Caco-2 (cell line): ENCODE measurements around the gene PDE6C. TPM values are rescaled to one million over a fixed set of nuclear protein-coding genes. Genes with fewer than 3 reads are reported as not detected.

Source experiments
- BruUV-seq: library from RNA; stranded (reverse); fragments of 400-500 nt; replicated peaks from 2 replicates; lab custom pipeline; 2021; lab: Mats Ljungman, UMichigan
- CTCF ChIA-PET: fragments of 300-600 bp; sonication (Branson Sonifier 250); formaldehyde crosslinking; loops from one replicate; lab custom pipeline; 2022; ENCODE audit warnings: antibody characterized with exemption; lab: Charles Lee
- POLR2A ChIA-PET: fragments of 300-600 bp; sonication (Branson Sonifier 250); formaldehyde crosslinking; loops from one replicate; lab custom pipeline; 2022; ENCODE audit warnings: antibody characterized with exemption; lab: Charles Lee
- DNase-seq, 2 experiments: peaks; one replicate each; pipeline versions ENCODE4 v3.0.0 to v3.0.0-alpha.2; 2020 to 2022
- H3K27me3 ChIP-seq: replicated peaks from 2 replicates; pipeline ENCODE4 v1.6.0; 2011; ENCODE audit warnings: low read length; ENCODE audit not compliant: control insufficient read depth, insufficient read depth
- H3K36me3 ChIP-seq: 2 replicates; pipeline ENCODE4 v1.5.1; 2011; ENCODE audit warnings: low read length; ENCODE audit not compliant: control insufficient read depth, insufficient read depth
- H3K4me1 ChIP-seq: fragments of 250-450 bp; sonication (Bioruptor Pico); 2 replicates; pipeline ENCODE4 v1.5.1; 2020; ENCODE audit warnings: mild to moderate bottlenecking
- H3K4me3 ChIP-seq: 2 replicates; pipeline ENCODE4 v1.5.1; 2011; ENCODE audit warnings: low read depth, mild to moderate bottlenecking, control low read depth, low read length
- H3K9me3 ChIP-seq: fragments of 250-450 bp; sonication (Bioruptor Pico); 2 replicates; pipeline ENCODE4 v1.5.1; 2020; ENCODE audit warnings: mild to moderate bottlenecking, moderate library complexity
- H3K27ac Mint-ChIP-seq: one replicate; pipeline ENCODE4 v1.8.0; 2022; ENCODE audit warnings: mixed read lengths; ENCODE audit not compliant: unreplicated experiment
- H3K27me3 Mint-ChIP-seq: one replicate; pipeline ENCODE4 v1.8.0; 2022; ENCODE audit warnings: mixed read lengths; ENCODE audit not compliant: insufficient read depth, unreplicated experiment
- H3K36me3 Mint-ChIP-seq: one replicate; pipeline ENCODE4 v1.8.0; 2022; ENCODE audit warnings: mild to moderate bottlenecking, mixed read lengths; ENCODE audit not compliant: insufficient read depth, unreplicated experiment
- H3K4me1 Mint-ChIP-seq: one replicate; pipeline ENCODE4 v1.8.0; 2022; ENCODE audit warnings: low read depth, mixed read lengths; ENCODE audit not compliant: unreplicated experiment
- H3K4me3 Mint-ChIP-seq: one replicate; pipeline ENCODE4 v1.8.0; 2022; ENCODE audit warnings: mild to moderate bottlenecking, moderate library complexity, mixed read lengths; ENCODE audit not compliant: unreplicated experiment
- H3K9me3 Mint-ChIP-seq: one replicate; pipeline ENCODE4 v1.8.0; 2022; ENCODE audit warnings: mixed read lengths; ENCODE audit not compliant: unreplicated experiment
- intact Hi-C: fragments of 100-400 bp; cut with micrococcal nuclease; formaldehyde crosslinking; loops from one replicate; pipeline ENCODE4 v1.10.0; 2022; ENCODE audit not compliant: unreplicated experiment
- total RNA-seq: library from RNA; stranded (reverse); gene quantifications from 2 replicates; pipeline ENCODE4 v1.2.3, GENCODE V29; 2022
- TF ChIP-seq, protein P1 (sequence below), 2 experiments: fragments of 200-600 bp in 1 of 2; IDR thresholded peaks; 1 replicate in 1 of 2; 2 replicates in 1 of 2; pipeline versions ENCODE4 v1.5.1 to v1.8.0; 2011 to 2022; ENCODE audit warnings: antibody characterized with exemption in 1 of 2, control low read depth in 1 of 2, inconsistent platforms in 1 of 2, low read depth in 1 of 2, low read length in 1 of 2, mild to moderate bottlenecking in 1 of 2, moderate library complexity in 1 of 2; ENCODE audit not compliant: insufficient read depth in 1 of 2, severe bottlenecking in 1 of 2, unreplicated experiment in 1 of 2

PDE6C gene
- total RNA-seq, 1 experiment from 2014 or later, result not detected

DNA sequence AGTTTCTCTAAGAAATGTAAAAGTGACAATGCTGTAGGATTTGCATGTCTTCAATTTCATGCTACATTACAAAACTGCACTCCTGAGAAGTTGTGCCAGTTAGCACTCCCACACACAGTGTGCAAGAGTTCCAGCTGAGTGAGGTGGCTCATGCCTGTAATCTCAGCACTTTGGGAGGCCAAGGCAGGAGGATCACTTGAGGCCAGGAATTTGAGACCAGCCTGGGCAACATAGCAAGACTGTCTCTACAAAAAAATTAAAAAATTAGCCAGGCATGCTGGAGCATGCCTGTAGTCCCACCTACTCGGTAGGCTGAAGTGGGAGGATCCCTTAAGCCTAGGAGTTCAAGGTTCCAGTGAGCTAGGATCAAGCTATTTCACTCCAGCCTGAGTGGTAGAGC lies 45.4 kb downstream of the PDE6C start:
- TF ChIP-seq, protein P1, sequence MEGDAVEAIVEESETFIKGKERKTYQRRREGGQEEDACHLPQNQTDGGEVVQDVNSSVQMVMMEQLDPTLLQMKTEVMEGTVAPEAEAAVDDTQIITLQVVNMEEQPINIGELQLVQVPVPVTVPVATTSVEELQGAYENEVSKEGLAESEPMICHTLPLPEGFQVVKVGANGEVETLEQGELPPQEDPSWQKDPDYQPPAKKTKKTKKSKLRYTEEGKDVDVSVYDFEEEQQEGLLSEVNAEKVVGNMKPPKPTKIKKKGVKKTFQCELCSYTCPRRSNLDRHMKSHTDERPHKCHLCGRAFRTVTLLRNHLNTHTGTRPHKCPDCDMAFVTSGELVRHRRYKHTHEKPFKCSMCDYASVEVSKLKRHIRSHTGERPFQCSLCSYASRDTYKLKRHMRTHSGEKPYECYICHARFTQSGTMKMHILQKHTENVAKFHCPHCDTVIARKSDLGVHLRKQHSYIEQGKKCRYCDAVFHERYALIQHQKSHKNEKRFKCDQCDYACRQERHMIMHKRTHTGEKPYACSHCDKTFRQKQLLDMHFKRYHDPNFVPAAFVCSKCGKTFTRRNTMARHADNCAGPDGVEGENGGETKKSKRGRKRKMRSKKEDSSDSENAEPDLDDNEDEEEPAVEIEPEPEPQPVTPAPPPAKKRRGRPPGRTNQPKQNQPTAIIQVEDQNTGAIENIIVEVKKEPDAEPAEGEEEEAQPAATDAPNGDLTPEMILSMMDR (IDR thresholded peaks at IDR 0.05; ENCODE audit: insufficient read depth in 1 of 2, low read depth in 1 of 2, low read length in 1 of 2, severe bottlenecking in 1 of 2, unreplicated experiment in 1 of 2), result no peak
- H3K36me3 ChIP-seq, result no peaks in the 10 kb centered on the region
- H3K4me3 ChIP-seq, result no peak overlapping the region
- H3K4me1 ChIP-seq, result no peaks in the 10 kb centered on the region
- no TSS peak for BruUV-seq
- DNase-seq, result no peak
- ChIA-PET POLR2A (no interaction called here), CTCF (no interaction called here)
- intact Hi-C loops, result no loop called here
- H3K27ac Mint-ChIP-seq, result no peak overlapping the region
- H3K36me3 Mint-ChIP-seq, result no peaks in the 10 kb centered on the region
- H3K4me1 Mint-ChIP-seq, result no peaks in the 10 kb centered on the region
- H3K9me3 ChIP-seq, result no peaks in the 10 kb centered on the region
- no peaks in the 10 kb centered on the region for H3K9me3 Mint-ChIP-seq
- H3K27me3 ChIP-seq, result no peaks in the 10 kb centered on the region
- H3K4me3 Mint-ChIP-seq, result no peak overlapping the region
- no peaks in the 10 kb centered on the region for H3K27me3 Mint-ChIP-seq

- no peaks in the 10 kb centered on the region for H3K4me1 Mint-ChIP-seq
- no peaks in the 10 kb centered on the region for H3K27me3 ChIP-seq
- no peaks in the 10 kb centered on the region for H3K9me3 Mint-ChIP-seq
- H3K27ac Mint-ChIP-seq, result no peak overlapping the region
- TF ChIP-seq, protein P1 (IDR thresholded peaks at IDR 0.05; ENCODE audit: insufficient read depth in 1 of 2, low read depth in 1 of 2, low read length in 1 of 2, severe bottlenecking in 1 of 2, unreplicated experiment in 1 of 2), result no peak
- intact Hi-C loops, result no loop called here
- CTCF ChIA-PET, result no interaction called here
- BruUV-seq, result no TSS peak
- no peak overlapping the region for H3K4me3 Mint-ChIP-seq
- H3K4me1 ChIP-seq, result peaks cover 7% of the 10 kb centered on the region
- no peak for DNase-seq
- no peaks in the 10 kb centered on the region for H3K27me3 Mint-ChIP-seq
- no peak overlapping the region for H3K4me3 ChIP-seq
- H3K36me3 Mint-ChIP-seq, result peaks cover 12% of the 10 kb centered on the region
- peaks cover 4% of the 10 kb centered on the region for H3K36me3 ChIP-seq
- POLR2A ChIA-PET, result no interaction called here
- H3K9me3 ChIP-seq, result no peaks in the 10 kb centered on the region
These were observed 53.7 kb downstream of the PDE6C start for GRCh38 chr10:93666030-93666429.

- no peak overlapping the region for H3K4me3 Mint-ChIP-seq
- Histone ChIP-seq H3K4me1 (peaks cover 20% of the 10 kb centered on the region), H3K4me3 (no peak overlapping the region), H3K9me3 (no peaks in the 10 kb centered on the region), H3K36me3 (peaks cover 4% of the 10 kb centered on the region), H3K27me3 (no peaks in the 10 kb centered on the region)
- H3K9me3 Mint-ChIP-seq, result no peaks in the 10 kb centered on the region
- TF ChIP-seq, protein P1 (IDR thresholded peaks at IDR 0.05; ENCODE audit: insufficient read depth in 1 of 2, low read depth in 1 of 2, low read length in 1 of 2, severe bottlenecking in 1 of 2, unreplicated experiment in 1 of 2), result no peak
- CTCF ChIA-PET, result no interaction called here
- intact Hi-C loops, result no loop called here
- no peak overlapping the region for H3K27ac Mint-ChIP-seq
- H3K27me3 Mint-ChIP-seq, result no peaks in the 10 kb centered on the region
- BruUV-seq, result no TSS peak
- peaks cover 12% of the 10 kb centered on the region for H3K36me3 Mint-ChIP-seq
- POLR2A ChIA-PET, result no interaction called here
- no peaks in the 10 kb centered on the region for H3K4me1 Mint-ChIP-seq
- no peak for DNase-seq
These were observed 55.5 kb downstream of the PDE6C start for GRCh38 chr10:93667795-93668194.
